ENCODE data around the gene NLRP7. TPM values are rescaled to one million over a fixed set of nuclear protein-coding genes. Genes with fewer than 3 reads are reported as not detected.
"Not testable (repeated sequence)": the region's sequence is repeated elsewhere in the genome, so short reads cannot be mapped to it uniquely, and the experiment has no call there.

The NLRP7 gene
- total RNA-seq, 4 donors from 2014 or later, result not detected

DNA sequence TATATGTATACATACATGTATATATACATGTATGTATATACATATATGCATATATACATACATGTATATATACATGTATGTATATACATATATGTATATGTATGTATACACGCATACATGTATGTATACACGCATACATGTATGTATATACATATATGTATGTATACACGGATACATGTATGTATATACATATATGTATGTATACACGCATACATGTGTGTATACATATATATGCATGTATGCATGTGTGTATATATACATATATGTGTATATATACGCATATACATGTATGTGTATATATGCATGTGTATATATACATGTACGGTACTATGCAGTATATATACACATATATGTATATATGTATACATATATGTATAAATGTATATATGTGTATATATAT is 44.0 kb downstream of the NLRP7 start:
- Histone ChIP-seq H3K4me1 (no peaks in the 10 kb centered on the region), H3K4me3 (no peak overlapping the region), H3K27ac (no peak overlapping the region), H3K27me3 (no peaks in the 10 kb centered on the region), H3K36me3 (no peaks in the 10 kb centered on the region), H3K9me3 (no peaks in the 10 kb centered on the region)
- TF ChIP-seq, protein P1, sequence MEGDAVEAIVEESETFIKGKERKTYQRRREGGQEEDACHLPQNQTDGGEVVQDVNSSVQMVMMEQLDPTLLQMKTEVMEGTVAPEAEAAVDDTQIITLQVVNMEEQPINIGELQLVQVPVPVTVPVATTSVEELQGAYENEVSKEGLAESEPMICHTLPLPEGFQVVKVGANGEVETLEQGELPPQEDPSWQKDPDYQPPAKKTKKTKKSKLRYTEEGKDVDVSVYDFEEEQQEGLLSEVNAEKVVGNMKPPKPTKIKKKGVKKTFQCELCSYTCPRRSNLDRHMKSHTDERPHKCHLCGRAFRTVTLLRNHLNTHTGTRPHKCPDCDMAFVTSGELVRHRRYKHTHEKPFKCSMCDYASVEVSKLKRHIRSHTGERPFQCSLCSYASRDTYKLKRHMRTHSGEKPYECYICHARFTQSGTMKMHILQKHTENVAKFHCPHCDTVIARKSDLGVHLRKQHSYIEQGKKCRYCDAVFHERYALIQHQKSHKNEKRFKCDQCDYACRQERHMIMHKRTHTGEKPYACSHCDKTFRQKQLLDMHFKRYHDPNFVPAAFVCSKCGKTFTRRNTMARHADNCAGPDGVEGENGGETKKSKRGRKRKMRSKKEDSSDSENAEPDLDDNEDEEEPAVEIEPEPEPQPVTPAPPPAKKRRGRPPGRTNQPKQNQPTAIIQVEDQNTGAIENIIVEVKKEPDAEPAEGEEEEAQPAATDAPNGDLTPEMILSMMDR (IDR thresholded peaks at IDR 0.05), result no peak
- no peak for DNase-seq

- H3K9me3 ChIP-seq, result no peaks in the 10 kb centered on the region
- no peak for DNase-seq
- H3K27me3 ChIP-seq, result no peaks in the 10 kb centered on the region
- TF ChIP-seq POLR2A (IDR thresholded peaks at IDR 0.05), result no peak
- TF ChIP-seq, protein P1 (IDR thresholded peaks at IDR 0.05), result no peak
- no peaks in the 10 kb centered on the region for H3K36me3 ChIP-seq
- H3K4me1 ChIP-seq, result no peaks in the 10 kb centered on the region
- H3K4me3 ChIP-seq, result no peak overlapping the region
- H3K27ac ChIP-seq, result no peak overlapping the region
Observed at GRCh38 chr19:54902061-54902460, 45.3 kb downstream of the NLRP7 start.

- H3K9me3 ChIP-seq, H3K27ac ChIP-seq, H3K36me3 ChIP-seq, H3K4me3 ChIP-seq, H3K4me1 ChIP-seq, DNase-seq, H3K27me3 ChIP-seq: not testable (repeated sequence)
Observed at GRCh38 chr19:54901153-54901552, 46.2 kb downstream of the NLRP7 start.

- not testable (repeated sequence) for H3K36me3 ChIP-seq, H3K27ac ChIP-seq, H3K4me3 ChIP-seq, H3K27me3 ChIP-seq, DNase-seq, H3K4me1 ChIP-seq, H3K9me3 ChIP-seq
Observed at GRCh38 chr19:54899646-54900045, 47.7 kb downstream of the NLRP7 start.

DNA sequence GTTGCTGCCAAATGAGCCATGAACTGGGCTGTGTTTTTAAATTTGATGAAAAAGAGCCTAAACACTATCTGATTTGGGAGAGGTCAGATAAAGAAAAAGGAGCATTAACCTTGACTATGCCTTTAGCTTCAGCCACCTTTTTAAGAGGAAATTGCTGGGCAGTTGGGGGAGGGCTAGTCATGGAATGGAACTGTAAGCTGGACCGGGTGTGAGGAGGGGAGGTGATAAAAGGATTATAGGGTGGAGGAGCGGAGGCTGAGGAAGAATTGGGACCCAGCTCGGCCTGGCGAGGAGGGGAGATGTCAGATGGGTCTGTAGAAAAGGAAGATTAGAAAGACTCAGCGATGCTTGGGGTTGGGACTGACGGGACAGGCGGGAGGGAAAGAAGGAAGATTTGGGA is 48.6 kb downstream of the NLRP7 start:
- not testable (repeated sequence) for H3K4me3 ChIP-seq, H3K36me3 ChIP-seq, H3K4me1 ChIP-seq, H3K27ac ChIP-seq, H3K9me3 ChIP-seq, DNase-seq, H3K27me3 ChIP-seq

DNA sequence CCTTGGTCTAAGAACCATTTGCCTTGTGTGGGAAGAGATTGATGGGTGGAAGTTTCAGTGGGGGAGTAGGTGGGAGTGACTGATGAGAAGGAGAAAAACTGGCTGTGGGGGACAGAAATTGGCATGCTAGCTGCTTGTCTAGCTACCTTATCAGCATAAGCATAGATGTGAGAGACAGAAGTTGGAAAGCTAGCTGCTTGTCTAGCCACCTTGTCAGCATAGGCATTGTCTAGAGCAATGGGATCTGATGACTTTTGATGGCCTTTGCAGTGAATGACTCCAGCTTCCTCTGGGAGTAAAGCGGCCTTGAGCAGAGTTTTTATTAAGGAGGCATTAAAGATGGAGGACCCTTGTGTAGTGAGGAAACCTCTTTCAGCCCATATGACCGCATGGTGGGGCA is 51.3 kb downstream of the NLRP7 start:
- Histone ChIP-seq H3K4me3 (no peak overlapping the region), H3K9me3 (peaks cover 0 to 3% (median 0%) of the 10 kb centered on the region in 4 donors), H3K27me3 (no peaks in the 10 kb centered on the region), H3K36me3 (no peaks in the 10 kb centered on the region), H3K27ac (no peak overlapping the region), H3K4me1 (no peaks in the 10 kb centered on the region)
- DNase-seq, result no peak
- TF ChIP-seq, protein P1 (IDR thresholded peaks at IDR 0.05), result no peak
- TF ChIP-seq POLR2A (IDR thresholded peaks at IDR 0.05), result no peak

DNA sequence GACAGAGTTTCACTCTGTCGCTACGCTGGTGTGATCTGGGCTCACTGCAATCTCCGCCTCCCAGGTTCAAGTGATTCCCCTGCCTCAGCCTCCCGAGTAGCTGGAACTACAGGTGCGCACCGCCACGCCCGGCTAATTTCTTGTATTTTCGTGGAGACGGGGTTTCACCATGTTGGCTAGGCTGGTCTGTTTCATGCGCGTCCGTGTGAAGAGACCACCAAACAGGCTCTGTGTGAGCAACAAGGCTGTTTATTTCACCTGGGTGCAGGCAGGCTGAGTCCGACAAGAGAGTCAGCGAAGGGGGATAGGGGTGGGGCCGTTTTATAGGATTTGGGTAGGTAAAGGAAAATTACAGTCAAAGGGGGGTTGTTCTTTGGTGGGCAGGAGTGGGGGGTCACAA is 53.2 kb downstream of the NLRP7 start:
- not testable (repeated sequence) for DNase-seq, H3K4me1 ChIP-seq, H3K27ac ChIP-seq, H3K27me3 ChIP-seq, H3K4me3 ChIP-seq, H3K9me3 ChIP-seq, H3K36me3 ChIP-seq

GRCh38 chr19:54893406-54893805 is 53.9 kb downstream of the NLRP7 start:
- Histone ChIP-seq H3K27ac (no peak overlapping the region), H3K4me1 (no peaks in the 10 kb centered on the region), H3K9me3 (peaks cover 0 to 3% (median 0%) of the 10 kb centered on the region in 4 donors), H3K36me3 (no peaks in the 10 kb centered on the region), H3K4me3 (no peak overlapping the region), H3K27me3 (no peaks in the 10 kb centered on the region)
- no peak for DNase-seq
- no peak for TF ChIP-seq POLR2A (IDR thresholded peaks at IDR 0.05)
- TF ChIP-seq, protein P1 (IDR thresholded peaks at IDR 0.05), result no peak

All from Peyer's patch (tissue), 4 donors.